Activated CD8-positive, alpha-beta T cell treated with anti-CD3 and anti-CD28 coated beads, Interleukin-2, amount 10 ng/mL, durations not matched to agents 7 days and 5 days (primary cell): Measurements from ENCODE around the gene CNPY2. TPM values are rescaled to one million over a fixed set of nuclear protein-coding genes. Genes with fewer than 3 reads are reported as not detected.

Experiments
- ATAC-seq: fragments of 150-1000 bp; cut with Tn5 transposase; one replicate; pipeline ENCODE4 v1.10.0; 2021; ENCODE audit warnings: moderate library complexity
- CTCF ChIA-PET: fragments of 350-600 bp; sonication (Branson Sonifier 250); formaldehyde crosslinking; loops from one replicate; lab custom pipeline; 2021; ENCODE audit warnings: antibody characterized with exemption; lab: Charles Lee
- POLR2A ChIA-PET: fragments of 350-600 bp; sonication (Branson Sonifier 250); formaldehyde crosslinking; loops from one replicate; lab custom pipeline; 2021; ENCODE audit warnings: antibody characterized with exemption; lab: Charles Lee
- DNase-seq: peaks from one replicate; pipeline ENCODE4 v3.0.0-alpha.2; 2020
- H3K27ac Mint-ChIP-seq: one replicate; pipeline ENCODE4 v1.8.0; 2021; ENCODE audit warnings: mild to moderate bottlenecking, mixed read lengths
- H3K27me3 Mint-ChIP-seq: one replicate; pipeline ENCODE4 v1.8.0; 2021; ENCODE audit warnings: low read depth, mixed read lengths
- H3K36me3 Mint-ChIP-seq: one replicate; pipeline ENCODE4 v1.8.0; 2021; ENCODE audit warnings: low read depth, mixed read lengths
- H3K4me1 Mint-ChIP-seq: one replicate; pipeline ENCODE4 v1.8.0; 2021; ENCODE audit warnings: low read depth, mixed read lengths
- H3K4me3 Mint-ChIP-seq: one replicate; pipeline ENCODE4 v1.8.0; 2021; ENCODE audit warnings: mild to moderate bottlenecking, mixed read lengths
- H3K9me3 Mint-ChIP-seq: one replicate; pipeline ENCODE4 v1.8.0; 2022; ENCODE audit warnings: mixed read lengths; ENCODE audit not compliant: insufficient read depth
- total RNA-seq, 2 experiments: library from RNA; stranded (reverse); gene quantifications; one replicate each; pipeline ENCODE4 v1.2.3, GENCODE V29; 2021

The CNPY2 gene
- total RNA-seq, 2 experiments from 2014 or later, result 112 to 113 TPM

- Mint-ChIP-seq H3K27ac (peak overlapping the region; percentile 98), H3K27me3 (no peaks in the 10 kb centered on the region), H3K36me3 (peaks cover 34% of the 10 kb centered on the region), H3K9me3 (no peaks in the 10 kb centered on the region), H3K4me3 (peak overlapping the region; percentile 99), H3K4me1 (peaks cover 16% of the 10 kb centered on the region)
- CTCF ChIA-PET, result interaction anchor here (0.7 to 3.9 kb wide), 16 partner anchors 10 to 197 kb away, joined by 3 to 18 read pairs (median 5); partner anchors contain the start of genes ANKRD52, COQ10A, IL23A and PAN2
- no peak for DNase-seq
- no peak for ATAC-seq
- POLR2A ChIA-PET, result interaction anchor here (0.6 to 2.5 kb wide), 14 partner anchors 8 to 149 kb away, joined by 3 to 30 read pairs (median 4); partner anchors contain the start of genes ANKRD52, COQ10A, IL23A and PAN2
Measured at GRCh38 chr12:56315249-56315621, 553 bp downstream of the CNPY2 start.

GRCh38 chr12:56311003-56311402 is 4.8 kb downstream of the CNPY2 start:
- no peak overlapping the region for H3K4me3 Mint-ChIP-seq
- H3K36me3 Mint-ChIP-seq, result peaks cover 36% of the 10 kb centered on the region
- ATAC-seq, result no peak
- peaks cover 13% of the 10 kb centered on the region for H3K4me1 Mint-ChIP-seq
- H3K27me3 Mint-ChIP-seq, result no peaks in the 10 kb centered on the region
- no peak overlapping the region for H3K27ac Mint-ChIP-seq
- no peak for DNase-seq
- ChIA-PET POLR2A (interaction anchor here (0.7 to 1.5 kb wide), 2 partner anchors 28 to 48 kb away, joined by 3 to 5 read pairs; partner anchors contain the start of gene IL23A), CTCF (interaction anchor here (1.0 to 1.4 kb wide), 6 partner anchors 37 to 153 kb away, joined by 3 to 4 read pairs (median 4); partner anchors contain the start of genes ANKRD52 and STAT2)
- no peaks in the 10 kb centered on the region for H3K9me3 Mint-ChIP-seq

DNA sequence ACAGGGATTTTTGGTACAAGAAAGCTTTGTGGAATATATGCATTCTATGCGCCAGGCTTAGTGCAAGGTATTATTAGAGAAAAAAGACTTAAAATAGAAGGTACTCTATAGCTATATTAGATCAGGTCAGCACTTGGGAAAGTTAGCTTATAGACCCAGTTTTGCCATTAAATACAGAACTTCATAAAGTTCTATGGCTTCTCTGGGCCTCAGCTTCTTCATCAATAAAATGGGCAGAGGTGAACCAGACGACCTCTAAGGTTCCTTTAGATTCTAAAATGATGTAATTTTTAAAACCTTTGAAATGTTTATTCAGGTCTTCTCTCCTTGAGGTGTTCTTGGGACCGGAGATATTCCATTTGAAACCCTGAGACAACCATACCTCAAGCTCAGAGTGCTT is 7.1 kb downstream of the CNPY2 start:
- H3K4me1 Mint-ChIP-seq, result no peaks in the 10 kb centered on the region
- CTCF ChIA-PET, result interaction anchor here (0.6 to 1.4 kb wide), 4 partner anchors 8 to 155 kb away, joined by 3 to 4 read pairs (median 4); partner anchors contain the start of gene SMARCC2
- ATAC-seq, result no peak
- H3K9me3 Mint-ChIP-seq, result no peaks in the 10 kb centered on the region
- H3K36me3 Mint-ChIP-seq, result peaks cover 32% of the 10 kb centered on the region
- DNase-seq, result no peak
- no peak overlapping the region for H3K27ac Mint-ChIP-seq
- POLR2A ChIA-PET, result interaction anchor here (0.6 kb wide), 1 partner anchor 33 kb away, joined by 3 read pairs; no protein-coding TSS in a partner anchor
- H3K4me3 Mint-ChIP-seq, result no peak overlapping the region
- no peaks in the 10 kb centered on the region for H3K27me3 Mint-ChIP-seq

DNA sequence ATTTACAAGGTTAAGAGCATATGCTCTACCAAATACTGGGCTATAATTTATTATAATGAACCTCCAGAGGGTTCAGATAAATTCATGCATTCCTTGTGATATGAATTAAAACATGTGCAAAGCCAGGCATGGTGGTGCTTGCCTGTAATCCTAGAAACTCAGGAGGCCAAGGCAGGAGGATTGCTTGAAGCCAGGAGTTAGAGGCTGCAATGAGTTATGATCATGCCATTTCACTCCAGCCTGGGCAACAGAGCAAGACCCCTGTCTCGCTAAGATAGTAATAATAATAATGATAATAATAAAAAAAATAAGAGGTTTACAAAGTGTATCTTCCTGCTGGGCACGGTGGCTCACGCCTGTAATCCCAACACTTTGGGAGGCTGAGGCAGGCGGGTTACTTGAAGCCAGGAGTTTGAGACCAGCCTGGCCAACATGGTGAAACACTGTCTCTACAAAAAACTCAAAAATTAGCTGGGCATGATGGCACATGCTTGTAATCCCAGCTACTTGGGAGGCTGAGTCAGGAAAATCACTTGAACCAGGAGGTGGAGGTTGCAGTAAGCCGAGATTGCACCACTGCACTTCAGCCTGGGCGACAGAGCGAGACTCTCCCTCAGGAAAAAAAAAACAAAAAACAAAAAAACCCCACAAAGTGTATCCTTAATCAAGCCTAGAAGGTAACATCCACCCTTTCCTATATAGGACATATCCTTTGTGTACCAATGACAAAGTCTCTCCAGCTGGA is 8.4 kb downstream of the CNPY2 start:
- POLR2A ChIA-PET, result interaction anchor here (0.8 to 1.0 kb wide), 2 partner anchors 8 to 196 kb away, joined by 3 to 4 read pairs; partner anchors contain the start of gene CNPY2
- ATAC-seq, result no peak
- H3K27me3 Mint-ChIP-seq, result no peaks in the 10 kb centered on the region
- no peak overlapping the region for H3K27ac Mint-ChIP-seq
- H3K9me3 Mint-ChIP-seq, result no peaks in the 10 kb centered on the region
- no peak overlapping the region for H3K4me3 Mint-ChIP-seq
- no peak for DNase-seq
- peaks cover under 1% of the 10 kb centered on the region for H3K4me1 Mint-ChIP-seq
- H3K36me3 Mint-ChIP-seq, result peaks cover 32% of the 10 kb centered on the region
- CTCF ChIA-PET, result interaction anchor here (0.9 to 1.6 kb wide), 4 partner anchors 16 to 188 kb away, joined by 3 to 4 read pairs (median 3); partner anchors contain the start of gene SMARCC2

DNA sequence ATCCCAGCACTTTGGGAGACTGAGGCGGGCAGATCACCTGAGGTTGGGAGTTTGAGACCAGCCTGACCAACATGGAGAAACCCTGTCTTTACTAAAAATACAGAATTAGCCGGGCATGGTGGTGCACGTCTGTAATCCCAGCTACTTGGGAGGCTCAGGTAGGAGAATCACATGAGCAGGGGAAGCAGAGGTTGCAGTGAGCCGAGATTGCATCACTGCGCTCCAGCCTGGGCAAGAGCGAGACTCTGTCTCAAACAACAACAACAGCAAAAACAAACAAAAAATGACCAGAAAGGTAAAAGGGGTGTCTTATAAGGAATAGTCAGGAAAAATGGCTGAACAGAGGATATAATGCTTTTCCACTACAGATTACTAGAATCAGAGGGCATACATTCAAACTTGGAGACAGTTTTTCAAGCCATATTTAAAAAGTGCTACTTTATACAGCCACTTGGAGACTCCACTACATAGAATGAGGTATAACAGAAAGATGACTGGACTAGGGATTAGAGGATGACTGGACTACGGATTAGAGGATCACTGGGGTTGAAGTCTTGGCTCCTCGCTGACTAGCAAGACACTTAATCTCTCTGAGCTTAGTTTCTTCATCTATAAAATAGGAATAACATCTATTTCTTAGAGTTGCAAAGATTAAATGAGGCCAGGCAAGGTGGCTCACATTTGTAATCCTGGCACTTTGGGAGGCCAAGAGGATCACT is 10.8 kb downstream of the CNPY2 start:
- H3K4me3 Mint-ChIP-seq, result no peak overlapping the region
- ChIA-PET POLR2A (no interaction called here), CTCF (interaction anchor here (0.9 to 2.2 kb wide), 2 partner anchors 10 to 116 kb away, joined by 4 to 5 read pairs; partner anchors contain the start of gene SMARCC2)
- no peaks in the 10 kb centered on the region for H3K9me3 Mint-ChIP-seq
- no peak for ATAC-seq
- H3K27ac Mint-ChIP-seq, result no peak overlapping the region
- H3K27me3 Mint-ChIP-seq, result no peaks in the 10 kb centered on the region
- no peak for DNase-seq
- H3K4me1 Mint-ChIP-seq, result peaks cover 22% of the 10 kb centered on the region
- peaks cover 27% of the 10 kb centered on the region for H3K36me3 Mint-ChIP-seq

DNA sequence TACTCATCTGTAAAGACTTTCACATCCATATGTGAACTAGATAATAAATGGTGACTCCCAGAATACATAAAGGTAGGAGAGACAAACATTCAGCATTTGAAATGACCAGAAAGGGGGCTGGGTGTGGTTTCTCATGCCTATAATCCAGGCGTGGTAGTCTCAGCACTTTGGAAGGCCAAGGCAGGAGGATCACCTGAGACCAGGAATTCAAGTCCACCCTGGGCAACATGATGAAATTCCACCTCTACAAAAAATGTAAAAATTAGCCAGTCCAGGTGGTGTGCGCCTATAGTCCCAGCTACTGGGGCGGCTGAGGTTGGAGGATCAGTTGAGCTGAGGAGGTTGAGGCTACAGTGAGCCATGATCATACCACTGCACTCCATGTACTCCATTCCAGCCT is 11.5 kb downstream of the CNPY2 start:
- H3K4me3 Mint-ChIP-seq, result no peak overlapping the region
- ATAC-seq (no peak), DNase-seq (no peak)
- POLR2A ChIA-PET, result no interaction called here
- peaks cover 22% of the 10 kb centered on the region for H3K4me1 Mint-ChIP-seq
- no peak overlapping the region for H3K27ac Mint-ChIP-seq
- CTCF ChIA-PET, result interaction anchor here (0.9 to 2.2 kb wide), 2 partner anchors 10 to 115 kb away, joined by 4 to 5 read pairs; partner anchors contain the start of gene SMARCC2
- no peaks in the 10 kb centered on the region for H3K9me3 Mint-ChIP-seq
- peaks cover 25% of the 10 kb centered on the region for H3K36me3 Mint-ChIP-seq
- H3K27me3 Mint-ChIP-seq, result no peaks in the 10 kb centered on the region

GRCh38 chr12:56300644-56301464 is 14.9 kb downstream of the CNPY2 start:
- POLR2A ChIA-PET, result interaction anchor here (0.7 to 1.1 kb wide), 3 partner anchors 17 to 142 kb away, joined by 3 read pairs; partner anchors contain the start of gene MYL6
- Mint-ChIP-seq H3K9me3 (no peaks in the 10 kb centered on the region), H3K27ac (peak overlapping the region; percentile 91), H3K4me3 (peak overlapping the region; percentile 97), H3K36me3 (peaks cover 45% of the 10 kb centered on the region), H3K27me3 (no peaks in the 10 kb centered on the region), H3K4me1 (peaks cover 52% of the 10 kb centered on the region)
- ATAC-seq (no peak), DNase-seq (no peak)
- CTCF ChIA-PET, result interaction anchor here (0.7 to 1.7 kb wide), 4 partner anchors 8 to 182 kb away, joined by 3 to 4 read pairs (median 3); partner anchors contain the start of gene ZC3H10

DNA sequence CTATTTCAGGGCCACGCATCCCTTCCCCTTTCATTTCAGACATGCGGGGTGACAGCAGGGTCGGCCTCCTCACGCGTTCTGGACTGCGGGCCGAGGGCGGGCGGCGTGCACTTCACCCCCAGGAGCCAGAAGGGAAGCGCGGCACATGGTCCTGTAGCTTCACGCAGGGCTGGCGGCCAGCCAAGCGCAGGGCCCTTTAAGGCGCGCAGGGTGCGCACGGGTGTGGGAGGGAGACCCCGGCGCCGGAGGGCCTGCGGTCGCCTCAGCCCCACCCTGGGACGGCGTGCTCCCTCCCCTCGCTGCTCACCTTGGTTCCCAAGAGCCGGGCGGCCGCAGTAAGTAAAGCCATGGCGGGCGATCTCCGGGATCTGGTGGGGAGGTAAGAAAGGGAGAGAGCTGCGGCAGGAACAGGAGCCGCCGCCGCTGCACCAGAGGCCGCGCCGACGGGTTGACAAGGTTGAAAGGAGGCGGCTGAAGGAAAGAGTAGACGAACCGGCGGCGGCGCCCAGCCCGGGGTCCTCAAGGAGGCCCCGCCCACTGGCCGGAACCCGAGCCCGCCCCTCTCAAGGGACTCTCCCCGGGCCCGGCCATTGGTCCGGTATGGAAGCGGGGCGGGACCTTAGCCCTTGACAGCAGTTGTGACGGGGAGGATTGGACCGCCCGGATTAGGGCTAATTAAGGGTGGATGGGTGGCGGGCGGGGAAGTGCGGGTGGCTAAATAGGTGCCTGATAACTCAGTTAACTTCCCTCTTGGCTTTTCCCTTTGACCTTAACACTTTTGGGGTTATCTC is 15.7 kb downstream of the CNPY2 start, which contains the start of gene CS:
Gene CS, minus strand, starts transcription at position 478 of the 791 bp plus-strand sequence. Its CDS starts 129 bp downstream, at position 349.
- Mint-ChIP-seq H3K4me1 (peaks cover 52% of the 10 kb centered on the region), H3K36me3 (peaks cover 45% of the 10 kb centered on the region), H3K27me3 (no peaks in the 10 kb centered on the region), H3K9me3 (no peaks in the 10 kb centered on the region), H3K4me3 (peak within 1 kb of the TSS; percentile 97), H3K27ac (peak within 1 kb of the TSS; percentile 91)
- ATAC-seq (peak; percentile 97), DNase-seq (peak; percentile 99)
- ChIA-PET POLR2A (interaction anchor here (0.7 to 1.4 kb wide), 6 partner anchors 58 to 149 kb away, joined by 3 to 5 read pairs (median 3); partner anchors contain the start of genes MYL6 and TIMELESS), CTCF (interaction anchor here (0.9 to 3.0 kb wide), 8 partner anchors 9 to 181 kb away, joined by 3 to 14 read pairs (median 4); partner anchors contain the start of genes ANKRD52, CNPY2, RNF41 and ZC3H10)

DNA sequence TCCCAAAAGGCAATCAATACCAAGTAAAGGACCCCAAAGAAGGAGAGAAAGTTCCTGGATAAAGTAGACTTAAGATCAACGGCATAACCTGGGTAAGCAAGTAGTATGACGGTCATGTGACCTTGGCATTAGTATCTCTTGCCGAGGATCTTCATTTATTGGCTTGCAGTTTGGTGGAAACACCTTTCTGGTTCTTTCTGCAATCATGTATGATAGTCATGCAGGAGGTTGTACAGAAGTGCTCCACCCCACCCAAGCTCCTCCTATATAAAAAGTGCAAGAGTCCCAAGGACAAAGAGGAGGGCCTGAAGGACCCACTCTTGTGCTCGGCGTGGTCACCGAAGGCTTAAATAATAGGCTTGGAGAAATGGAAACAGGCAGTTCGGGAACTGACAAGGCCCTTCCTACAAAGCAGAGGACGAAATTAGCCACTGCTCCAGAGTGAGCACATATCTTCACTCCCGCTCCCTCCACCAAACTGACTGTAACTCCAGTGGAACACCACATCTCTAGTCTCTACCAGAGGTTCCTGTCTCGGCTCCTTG is 16.4 kb downstream of the CNPY2 start:
- ChIA-PET POLR2A (interaction anchor here (0.7 to 1.4 kb wide), 5 partner anchors 59 to 329 kb away, joined by 3 to 5 read pairs (median 3); partner anchors contain the start of gene TIMELESS), CTCF (interaction anchor here (0.8 to 3.0 kb wide), 11 partner anchors 8 to 329 kb away, joined by 3 to 14 read pairs (median 4); partner anchors contain the start of genes ANKRD52, CNPY2, RNF41 and SPRYD4)
- peak; percentile 12 for ATAC-seq
- Mint-ChIP-seq H3K9me3 (no peaks in the 10 kb centered on the region), H3K36me3 (peaks cover 44% of the 10 kb centered on the region), H3K27me3 (no peaks in the 10 kb centered on the region), H3K4me3 (peak overlapping the region; percentile 97), H3K4me1 (peaks cover 52% of the 10 kb centered on the region), H3K27ac (peak overlapping the region; percentile 91)
- peak; percentile 53 for DNase-seq
